Mammary epithelial cell (primary cell): ENCODE results near the gene PALD1.

Source experiments
- CTCF ChIP-seq, 2 donors: IDR thresholded peaks in 1 of 2; conservative IDR thresholded peaks in 1 of 2; 2 replicates each; pipeline ENCODE4 v1.5.1; 2011 to 2012; ENCODE audit warnings: inconsistent platforms in 2 of 2, low read length in 2 of 2, mild to moderate bottlenecking in 2 of 2, control low read depth in 1 of 2, low read depth in 1 of 2; ENCODE audit not compliant: insufficient read depth in 1 of 2; ENCODE audit errors: extremely low read depth in 1 of 2
- EZH2 ChIP-seq: IDR thresholded peaks from 2 replicates; pipeline ENCODE4 v1.6.1; 2012; ENCODE audit warnings: low read length, inconsistent platforms, borderline replicate concordance

GRCh38 chr10:70456164-70456563, 22.4 kb upstream of the PALD1 start:
- no peak for TF ChIP-seq CTCF (conservative IDR thresholded peaks at IDR 0.05 in 1 of 2, IDR thresholded peaks at IDR 0.05 in 1 of 2; ENCODE audit: extremely low read depth in 1 of 2, insufficient read depth in 1 of 2, low read depth in 1 of 2, low read length in 2 of 2)
- no peak for TF ChIP-seq EZH2
